ENCODE results near the gene WDFY4. TPM values are rescaled to one million over a fixed set of nuclear protein-coding genes. Genes with fewer than 3 reads are reported as not detected.

WDFY4 gene
- total RNA-seq, 4 donors from 2014 or later: 0.60 to 20.6 (median 5.1) TPM

GRCh38 chr10:48796713-48797245 lies 112.1 kb downstream of the WDFY4 start:
- intact Hi-C loops (cut with DNase I; ENCODE audit: low total_unique reads): no loop called here
- no peak for DNase-seq
- no peaks in the 10 kb centered on the region for H3K36me3 ChIP-seq
- no peaks in the 10 kb centered on the region for H3K9me3 ChIP-seq
- TF ChIP-seq EP300 (IDR thresholded peaks at IDR 0.05; ENCODE audit: low read depth) (no peak), CTCF (IDR thresholded peaks at IDR 0.05) (no peak), POLR2AphosphoS5 (IDR thresholded peaks at IDR 0.05) (no peak), POLR2A (IDR thresholded peaks at IDR 0.05) (no peak)
- no peaks in the 10 kb centered on the region for H3K27me3 ChIP-seq
- no peak overlapping the region for H3K4me3 ChIP-seq
- WGBS, 2 donors (ENCODE audit: low coverage in 1 of 2): 92% methylated on average over 2 of the region's 2 CpGs; no CpG with 5 or more reads in 1 of the 2 donors
- H3K27ac ChIP-seq: no peak overlapping the region
- peaks cover 0 to 3% (median 0%) of the 10 kb centered on the region in 4 donors for H3K4me1 ChIP-seq
- in situ Hi-C loops (cut with MboI; ENCODE audit: low pct_ligation_motif_present in 1 of 4, low pct_unique_long_range_greater_than_20kb in 1 of 4, low sequenced_read_pairs in 3 of 4): no loop called here

- in situ Hi-C loops (cut with MboI; ENCODE audit: low pct_ligation_motif_present in 1 of 4, low pct_unique_long_range_greater_than_20kb in 1 of 4, low sequenced_read_pairs in 3 of 4): no loop called here
- Histone ChIP-seq H3K27me3 (no peaks in the 10 kb centered on the region), H3K4me3 (no peak overlapping the region), H3K36me3 (no peaks in the 10 kb centered on the region), H3K27ac (no peak overlapping the region), H3K9me3 (no peaks in the 10 kb centered on the region), H3K4me1 (no peaks in the 10 kb centered on the region)
- intact Hi-C loops (cut with DNase I; ENCODE audit: low total_unique reads): no loop called here
- WGBS, 2 donors (ENCODE audit: low coverage in 1 of 2): 64 to 74% methylated on average over 4 of the region's 4 CpGs
- TF ChIP-seq CTCF (IDR thresholded peaks at IDR 0.05) (no peak), POLR2A (IDR thresholded peaks at IDR 0.05) (no peak), EP300 (IDR thresholded peaks at IDR 0.05; ENCODE audit: low read depth) (no peak), POLR2AphosphoS5 (IDR thresholded peaks at IDR 0.05) (no peak)
- DNase-seq: no peak
These were observed 113.2 kb downstream of the WDFY4 start for GRCh38 chr10:48797830-48798229.

GRCh38 chr10:48798481-48799254 lies 114.0 kb downstream of the WDFY4 start:
- Histone ChIP-seq H3K27me3 (no peaks in the 10 kb centered on the region), H3K27ac (peak overlapping the region; percentile 14 to 64 (median 37)), H3K4me1 (no peaks in the 10 kb centered on the region), H3K36me3 (no peaks in the 10 kb centered on the region), H3K4me3 (no peak overlapping the region), H3K9me3 (no peaks in the 10 kb centered on the region)
- DNase-seq: no peak
- in situ Hi-C loops (cut with MboI; ENCODE audit: low pct_ligation_motif_present in 1 of 4, low pct_unique_long_range_greater_than_20kb in 1 of 4, low sequenced_read_pairs in 3 of 4) (no loop called here), intact Hi-C loops (cut with DNase I; ENCODE audit: low total_unique reads) (no loop called here)
- WGBS, 2 donors (ENCODE audit: low coverage in 1 of 2): 47 to 53% methylated on average over 4 to 5 of the region's 5 CpGs
- no peak for TF ChIP-seq POLR2A (IDR thresholded peaks at IDR 0.05)
- TF ChIP-seq POLR2AphosphoS5 (IDR thresholded peaks at IDR 0.05): no peak
- TF ChIP-seq CTCF (IDR thresholded peaks at IDR 0.05): no peak
- no peak for TF ChIP-seq EP300 (IDR thresholded peaks at IDR 0.05; ENCODE audit: low read depth)

- no peaks in the 10 kb centered on the region for H3K9me3 ChIP-seq
- intact Hi-C loops (cut with DNase I; ENCODE audit: low total_unique reads) (no loop called here), in situ Hi-C loops (cut with MboI; ENCODE audit: low pct_ligation_motif_present in 1 of 4, low pct_unique_long_range_greater_than_20kb in 1 of 4, low sequenced_read_pairs in 3 of 4) (no loop called here)
- TF ChIP-seq POLR2A (IDR thresholded peaks at IDR 0.05) (no peak), POLR2AphosphoS5 (IDR thresholded peaks at IDR 0.05) (no peak), CTCF (IDR thresholded peaks at IDR 0.05) (no peak), EP300 (IDR thresholded peaks at IDR 0.05; ENCODE audit: low read depth) (no peak)
- DNase-seq: no peak
- H3K27ac ChIP-seq: peak overlapping the region; percentile 24 to 64 (median 50)
- H3K4me3 ChIP-seq: no peak overlapping the region
- WGBS, 2 donors (ENCODE audit: low coverage in 1 of 2): 79 to 81% methylated on average over 10 to 17 of the region's 17 CpGs
- no peaks in the 10 kb centered on the region for H3K4me1 ChIP-seq
- no peaks in the 10 kb centered on the region for H3K27me3 ChIP-seq
- no peaks in the 10 kb centered on the region for H3K36me3 ChIP-seq
These were observed 114.8 kb downstream of the WDFY4 start for GRCh38 chr10:48799341-48800006.
